Endothelial cell of umbilical vein (primary cell): ENCODE results near the gene ADAM19. TPM values are rescaled to one million over a fixed set of nuclear protein-coding genes. Genes with fewer than 3 reads are reported as not detected.
A peak's percentile ranks its signal among the peaks of the same experiment; 100 is the strongest.

Source experiments
- BruUV-seq: library from RNA; stranded (reverse); fragments of 400-500 nt; replicated peaks from 2 replicates; lab custom pipeline; 2021; lab: Mats Ljungman, UMichigan
- CTCF ChIA-PET: fragments of 300-600, 350-600 bp; sonication (Branson Sonifier 250); formaldehyde crosslinking; loops from one replicate; lab custom pipeline; 2021; ENCODE audit warnings: antibody characterized with exemption, inconsistent platforms; lab: Charles Lee
- POLR2A ChIA-PET: fragments of 300-600, 350-600 bp; sonication (Branson Sonifier 250); formaldehyde crosslinking; loops from one replicate; lab custom pipeline; 2021; ENCODE audit warnings: antibody characterized with exemption, inconsistent platforms; lab: Charles Lee
- DNase-seq: peaks from one replicate; pipeline ENCODE4 v3.0.0-alpha.2; 2011; ENCODE audit warnings: low read depth, low spot score
- FAIRE-seq: peaks from 2 replicates; lab custom pipeline; 2011; peaks lifted over from hg19 to GRCh38; lab: Jason Lieb, UNC
- H2AFZ ChIP-seq: 2 replicates; pipeline ENCODE4 v1.6.0; 2012; ENCODE audit warnings: low read depth, low read length, control low read depth, inconsistent platforms
- H3K27ac ChIP-seq: 2 replicates; pipeline ENCODE4 v1.5.1; 2011; ENCODE audit warnings: low read depth, mild to moderate bottlenecking, control low read depth, low read length, moderate library complexity; ENCODE audit not compliant: insufficient read depth
- H3K27me3 ChIP-seq, 2 experiments: 2 replicates each; pipeline versions ENCODE4 v1.6.0 to v1.6.1; 2011; ENCODE audit warnings: low read length in 2 of 2, mixed read lengths in 1 of 2; ENCODE audit not compliant: control insufficient read depth in 2 of 2, insufficient read depth in 2 of 2
- H3K36me3 ChIP-seq, 2 experiments: 2 replicates in 1 of 2; 3 replicates in 1 of 2; pipeline ENCODE4 v1.5.1; 2011; ENCODE audit warnings: low read length in 2 of 2, mild to moderate bottlenecking in 1 of 2, moderate library complexity in 1 of 2; ENCODE audit not compliant: control insufficient read depth in 2 of 2, insufficient read depth in 2 of 2; ENCODE audit errors: extremely low read depth in 1 of 2
- H3K4me1 ChIP-seq: 3 replicates; pipeline ENCODE4 v1.5.1; 2011; ENCODE audit warnings: mild to moderate bottlenecking, low read length; ENCODE audit not compliant: control insufficient read depth, insufficient read depth; ENCODE audit errors: extremely low read depth
- H3K4me2 ChIP-seq: 2 replicates; pipeline ENCODE4 v1.6.1; 2011; ENCODE audit warnings: low read length, control low read depth, mixed read lengths; ENCODE audit not compliant: insufficient read depth
- H3K4me3 ChIP-seq, 3 experiments: fragments of 200-600 bp in 1 of 3; sonication (generic), shearing (Covaris generic) in 1 of 3; replicated peaks in 1 of 3; 2 replicates each; pipeline ENCODE4 v1.5.1; 2011 to 2016; ENCODE audit warnings: control low read depth in 3 of 3, low read length in 3 of 3, mild to moderate bottlenecking in 2 of 3, inconsistent platforms in 1 of 3, low read depth in 1 of 3, moderate library complexity in 1 of 3; ENCODE audit not compliant: insufficient read depth in 1 of 3
- H3K79me2 ChIP-seq: 2 replicates; pipeline ENCODE4 v1.6.0; 2012; ENCODE audit warnings: low read length, inconsistent platforms; ENCODE audit not compliant: control insufficient read depth, insufficient read depth
- H3K9ac ChIP-seq: replicated peaks from 2 replicates; pipeline ENCODE3; 2011; ENCODE audit warnings: low read length, control low read depth; ENCODE audit not compliant: insufficient read depth; ENCODE audit errors: extremely low read depth
- H3K9me1 ChIP-seq: replicated peaks from 3 replicates; pipeline ENCODE4 v1.6.0; 2011; ENCODE audit warnings: mild to moderate bottlenecking, low read length; ENCODE audit not compliant: control insufficient read depth, insufficient read depth; ENCODE audit errors: extremely low read depth
- H3K9me3 ChIP-seq: replicated peaks from 2 replicates; pipeline ENCODE4 v1.5.1; 2012; ENCODE audit warnings: low read length, inconsistent platforms; ENCODE audit not compliant: control insufficient read depth, insufficient read depth
- H4K20me1 ChIP-seq: replicated peaks from 2 replicates; pipeline ENCODE3; 2011; ENCODE audit warnings: mild to moderate bottlenecking, low read length; ENCODE audit not compliant: control insufficient read depth, insufficient read depth; ENCODE audit errors: extremely low read depth
- CTCF ChIP-seq, 2 donors: IDR thresholded peaks; 1 replicate in 1 of 2; 2 replicates in 1 of 2; pipeline ENCODE4 v1.5.1; 2011; ENCODE audit warnings: low read length in 2 of 2, mild to moderate bottlenecking in 2 of 2, moderate library complexity in 2 of 2, control low read depth in 1 of 2, inconsistent platforms in 1 of 2, low read depth in 1 of 2; ENCODE audit not compliant: insufficient read depth in 1 of 2; ENCODE audit errors: extremely low read depth in 1 of 2
- FOS ChIP-seq: IDR thresholded peaks from 2 replicates; pipeline ENCODE4 v1.6.1; 2011; ENCODE audit warnings: mild to moderate bottlenecking, low read length, moderate library complexity, borderline replicate concordance; ENCODE audit not compliant: insufficient read depth
- JUN ChIP-seq: IDR thresholded peaks from 2 replicates; pipeline ENCODE4 v1.6.1; 2011; ENCODE audit warnings: borderline replicate concordance, low read depth; ENCODE audit not compliant: insufficient read length, insufficient read depth
- MAX ChIP-seq: IDR thresholded peaks from 2 replicates; pipeline ENCODE4 v1.6.1; 2011; ENCODE audit not compliant: insufficient read depth, insufficient read length
- POLR2A ChIP-seq: IDR thresholded peaks from 2 replicates; pipeline ENCODE4 v1.6.1; 2012; ENCODE audit warnings: low read depth, mild to moderate bottlenecking, control low read depth, low read length
- dilution Hi-C: fragments of 300-500 bp; cut with MboI; formaldehyde crosslinking; loops from one replicate; pipeline ENCODE4 v1.15.0; 2019; ENCODE audit warnings: low sequenced_read_pairs; ENCODE audit not compliant: extremely low pct_ligation_motif_present
- intact Hi-C: fragments of 100-400 bp; cut with micrococcal nuclease; formaldehyde crosslinking; loops from one replicate; pipeline ENCODE4 v1.10.0; 2022
- polyA plus RNA-seq, 4 experiments: library from polyadenylated mRNA; depleted of rRNA in 3 of 4; stranded (reverse) in 3 of 4; unstranded in 1 of 4; fragments of >200 nt; gene quantifications; 2 replicates each; pipeline versions ENCODE4 v1.2.1 to v1.2.3, GENCODE V29; 2011 to 2012; ENCODE audit warnings: missing spikeins in 1 of 4
- total RNA-seq: library from RNA; stranded (reverse); gene quantifications from 2 replicates; pipeline ENCODE4 v1.2.3, GENCODE V29; 2021

Gene ADAM19
- total and polyA plus RNA-seq, 2 donors (not counting 3 experiments of a cell fraction or from before 2014, with no cell fraction given) = 10.0 to 22.6 TPM

GRCh38 chr5:157607371-157608161 lies 32.0 kb upstream of the ADAM19 start:
- no peaks in the 10 kb centered on the region for H4K20me1 ChIP-seq
- peak overlapping the region; percentile 34 for H2AFZ ChIP-seq
- H3K4me3 ChIP-seq = no peak overlapping the region
- CTCF ChIA-PET = interaction anchor here (0.7 to 0.9 kb wide), 2 partner anchors 44 to 111 kb away, joined by 3 to 4 read pairs; no protein-coding TSS in a partner anchor
- no TSS peak for BruUV-seq
- H3K27ac ChIP-seq = no peak overlapping the region
- H3K4me1 ChIP-seq = peaks cover 14% of the 10 kb centered on the region
- no peaks in the 10 kb centered on the region for H3K36me3 ChIP-seq
- peaks cover 0 to 3% of the 10 kb centered on the region in 2 experiments for H3K27me3 ChIP-seq
- no peaks in the 10 kb centered on the region for H3K79me2 ChIP-seq
- intact Hi-C loops = loop anchor here (5.0 kb wide), 1 partner anchor 60 kb away; no protein-coding TSS in a partner anchor
- TF ChIP-seq POLR2A (no peak), CTCF (IDR thresholded peaks at IDR 0.05; ENCODE audit: extremely low read depth in 1 of 2, insufficient read depth in 1 of 2, low read depth in 1 of 2, low read length in 2 of 2) (no peak), FOS (no peak), JUN (no peak), MAX (no peak)
- FAIRE-seq (no peak), DNase-seq (no peak)
- H3K4me2 ChIP-seq = no peak overlapping the region
- no peak overlapping the region for H3K9ac ChIP-seq
- no peaks in the 10 kb centered on the region for H3K9me3 ChIP-seq
- POLR2A ChIA-PET = no interaction called here
- no peaks in the 10 kb centered on the region for H3K9me1 ChIP-seq
- dilution Hi-C loops = no loop called here
